Measurements from ENCODE around the gene CTNNA2.

GRCh38 chr2:80490964-80491363 lies 978.1 kb downstream of the CTNNA2 start:
- TF ChIP-seq, protein P1, sequence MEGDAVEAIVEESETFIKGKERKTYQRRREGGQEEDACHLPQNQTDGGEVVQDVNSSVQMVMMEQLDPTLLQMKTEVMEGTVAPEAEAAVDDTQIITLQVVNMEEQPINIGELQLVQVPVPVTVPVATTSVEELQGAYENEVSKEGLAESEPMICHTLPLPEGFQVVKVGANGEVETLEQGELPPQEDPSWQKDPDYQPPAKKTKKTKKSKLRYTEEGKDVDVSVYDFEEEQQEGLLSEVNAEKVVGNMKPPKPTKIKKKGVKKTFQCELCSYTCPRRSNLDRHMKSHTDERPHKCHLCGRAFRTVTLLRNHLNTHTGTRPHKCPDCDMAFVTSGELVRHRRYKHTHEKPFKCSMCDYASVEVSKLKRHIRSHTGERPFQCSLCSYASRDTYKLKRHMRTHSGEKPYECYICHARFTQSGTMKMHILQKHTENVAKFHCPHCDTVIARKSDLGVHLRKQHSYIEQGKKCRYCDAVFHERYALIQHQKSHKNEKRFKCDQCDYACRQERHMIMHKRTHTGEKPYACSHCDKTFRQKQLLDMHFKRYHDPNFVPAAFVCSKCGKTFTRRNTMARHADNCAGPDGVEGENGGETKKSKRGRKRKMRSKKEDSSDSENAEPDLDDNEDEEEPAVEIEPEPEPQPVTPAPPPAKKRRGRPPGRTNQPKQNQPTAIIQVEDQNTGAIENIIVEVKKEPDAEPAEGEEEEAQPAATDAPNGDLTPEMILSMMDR (IDR thresholded peaks at IDR 0.05), result no peak
- no peak for TF ChIP-seq POLR2A (IDR thresholded peaks at IDR 0.05)
